Measurements from ENCODE around the gene UROS. TPM values are rescaled to one million over a fixed set of nuclear protein-coding genes. Genes with fewer than 3 reads are reported as not detected.

The UROS gene
- total RNA-seq, 1 experiment from 2014 or later: 48.7 TPM

DNA sequence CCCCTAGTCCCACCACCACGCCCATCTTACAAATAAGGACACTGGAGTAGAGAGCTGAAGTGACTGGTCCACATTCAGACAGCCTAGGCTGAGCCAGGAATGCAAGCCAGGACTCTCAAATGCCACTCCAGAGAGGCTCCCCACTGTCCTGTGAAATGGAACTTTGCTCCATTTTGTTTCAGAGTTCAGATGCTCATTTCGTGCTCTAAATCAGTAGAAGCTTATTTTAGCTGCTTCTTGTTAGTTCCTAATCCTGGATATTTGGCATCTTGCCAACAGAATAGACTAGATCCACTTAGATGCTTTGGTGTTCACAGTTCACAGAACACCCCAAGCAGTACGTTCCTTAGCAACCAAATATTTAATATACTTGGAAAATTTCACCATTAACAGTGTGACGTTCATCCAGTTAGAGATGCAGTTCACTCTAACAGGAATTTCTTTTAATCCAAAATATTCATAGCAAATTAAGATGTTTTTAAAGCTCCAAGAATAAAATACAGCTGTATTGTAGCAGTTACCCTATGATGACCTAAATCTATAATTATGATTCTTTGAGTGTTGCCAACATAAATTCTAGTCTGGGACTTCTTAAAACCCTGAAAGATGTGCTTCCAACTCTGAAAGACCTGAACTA, 54.7 kb downstream of the UROS start:
- DNase-seq (ENCODE audit: low spot score) (no peak), ATAC-seq (no peak)
- Mint-ChIP-seq H3K27me3 (ENCODE audit: low read depth) (no peaks in the 10 kb centered on the region), H3K27ac (no peak overlapping the region), H3K4me3 (no peak overlapping the region), H3K36me3 (peaks cover 17% of the 10 kb centered on the region), H3K9me3 (no peaks in the 10 kb centered on the region), H3K4me1 (no peaks in the 10 kb centered on the region)
- ChIA-PET POLR2A (interaction anchor here (0.5 kb wide), 1 partner anchor 689 kb away, joined by 6 read pairs; no protein-coding TSS in a partner anchor), CTCF (no interaction called here)
- TF ChIP-seq ZNF532 (CRISPR knock-in tag; IDR thresholded peaks at IDR 0.05; ENCODE audit: borderline replicate concordance): no peak
- TF ChIP-seq, protein P1, sequence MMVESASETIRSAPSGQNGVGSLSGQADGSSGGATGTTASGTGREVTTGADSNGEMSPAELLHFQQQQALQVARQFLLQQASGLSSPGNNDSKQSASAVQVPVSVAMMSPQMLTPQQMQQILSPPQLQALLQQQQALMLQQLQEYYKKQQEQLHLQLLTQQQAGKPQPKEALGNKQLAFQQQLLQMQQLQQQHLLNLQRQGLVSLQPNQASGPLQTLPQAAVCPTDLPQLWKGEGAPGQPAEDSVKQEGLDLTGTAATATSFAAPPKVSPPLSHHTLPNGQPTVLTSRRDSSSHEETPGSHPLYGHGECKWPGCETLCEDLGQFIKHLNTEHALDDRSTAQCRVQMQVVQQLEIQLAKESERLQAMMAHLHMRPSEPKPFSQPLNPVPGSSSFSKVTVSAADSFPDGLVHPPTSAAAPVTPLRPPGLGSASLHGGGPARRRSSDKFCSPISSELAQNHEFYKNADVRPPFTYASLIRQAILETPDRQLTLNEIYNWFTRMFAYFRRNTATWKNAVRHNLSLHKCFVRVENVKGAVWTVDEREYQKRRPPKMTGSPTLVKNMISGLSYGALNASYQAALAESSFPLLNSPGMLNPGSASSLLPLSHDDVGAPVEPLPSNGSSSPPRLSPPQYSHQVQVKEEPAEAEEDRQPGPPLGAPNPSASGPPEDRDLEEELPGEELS (CRISPR knock-in tag; IDR thresholded peaks at IDR 0.05): no peak
- TF ChIP-seq ZNF219 (CRISPR knock-in tag; IDR thresholded peaks at IDR 0.05; ENCODE audit: borderline replicate concordance): no peak
- TF ChIP-seq, protein P2, sequence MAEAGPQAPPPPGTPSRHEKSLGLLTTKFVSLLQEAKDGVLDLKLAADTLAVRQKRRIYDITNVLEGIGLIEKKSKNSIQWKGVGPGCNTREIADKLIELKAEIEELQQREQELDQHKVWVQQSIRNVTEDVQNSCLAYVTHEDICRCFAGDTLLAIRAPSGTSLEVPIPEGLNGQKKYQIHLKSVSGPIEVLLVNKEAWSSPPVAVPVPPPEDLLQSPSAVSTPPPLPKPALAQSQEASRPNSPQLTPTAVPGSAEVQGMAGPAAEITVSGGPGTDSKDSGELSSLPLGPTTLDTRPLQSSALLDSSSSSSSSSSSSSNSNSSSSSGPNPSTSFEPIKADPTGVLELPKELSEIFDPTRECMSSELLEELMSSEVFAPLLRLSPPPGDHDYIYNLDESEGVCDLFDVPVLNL (CRISPR knock-in tag; IDR thresholded peaks at IDR 0.05; ENCODE audit: borderline replicate concordance, low read depth): no peak
- TF ChIP-seq, protein P3, sequence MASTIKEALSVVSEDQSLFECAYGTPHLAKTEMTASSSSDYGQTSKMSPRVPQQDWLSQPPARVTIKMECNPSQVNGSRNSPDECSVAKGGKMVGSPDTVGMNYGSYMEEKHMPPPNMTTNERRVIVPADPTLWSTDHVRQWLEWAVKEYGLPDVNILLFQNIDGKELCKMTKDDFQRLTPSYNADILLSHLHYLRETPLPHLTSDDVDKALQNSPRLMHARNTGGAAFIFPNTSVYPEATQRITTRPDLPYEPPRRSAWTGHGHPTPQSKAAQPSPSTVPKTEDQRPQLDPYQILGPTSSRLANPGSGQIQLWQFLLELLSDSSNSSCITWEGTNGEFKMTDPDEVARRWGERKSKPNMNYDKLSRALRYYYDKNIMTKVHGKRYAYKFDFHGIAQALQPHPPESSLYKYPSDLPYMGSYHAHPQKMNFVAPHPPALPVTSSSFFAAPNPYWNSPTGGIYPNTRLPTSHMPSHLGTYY (CRISPR knock-in tag; IDR thresholded peaks at IDR 0.05): no peak
- no peak for TF ChIP-seq ZBTB43 (CRISPR knock-in tag; IDR thresholded peaks at IDR 0.05)
- TF ChIP-seq KAT7 (CRISPR knock-in tag; IDR thresholded peaks at IDR 0.05; ENCODE audit: borderline replicate concordance): no peak
- TF ChIP-seq, protein P4, sequence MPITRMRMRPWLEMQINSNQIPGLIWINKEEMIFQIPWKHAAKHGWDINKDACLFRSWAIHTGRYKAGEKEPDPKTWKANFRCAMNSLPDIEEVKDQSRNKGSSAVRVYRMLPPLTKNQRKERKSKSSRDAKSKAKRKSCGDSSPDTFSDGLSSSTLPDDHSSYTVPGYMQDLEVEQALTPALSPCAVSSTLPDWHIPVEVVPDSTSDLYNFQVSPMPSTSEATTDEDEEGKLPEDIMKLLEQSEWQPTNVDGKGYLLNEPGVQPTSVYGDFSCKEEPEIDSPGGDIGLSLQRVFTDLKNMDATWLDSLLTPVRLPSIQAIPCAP (CRISPR knock-in tag; IDR thresholded peaks at IDR 0.05): no peak
- no peak for TF ChIP-seq HMGXB4 (CRISPR knock-in tag; IDR thresholded peaks at IDR 0.05)
- TF ChIP-seq, protein P5, sequence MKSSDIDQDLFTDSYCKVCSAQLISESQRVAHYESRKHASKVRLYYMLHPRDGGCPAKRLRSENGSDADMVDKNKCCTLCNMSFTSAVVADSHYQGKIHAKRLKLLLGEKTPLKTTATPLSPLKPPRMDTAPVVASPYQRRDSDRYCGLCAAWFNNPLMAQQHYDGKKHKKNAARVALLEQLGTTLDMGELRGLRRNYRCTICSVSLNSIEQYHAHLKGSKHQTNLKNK (CRISPR knock-in tag; IDR thresholded peaks at IDR 0.05): no peak

Data from WTC11 (cell line).